GM19193 (cell line): ENCODE measurements around the gene EIF3I.

Experiments used
- POLR2A ChIP-seq: IDR thresholded peaks from 4 replicates; pipeline ENCODE4 v1.6.1; 2011; ENCODE audit not compliant: insufficient read depth, insufficient read length; ENCODE audit errors: extremely low read depth

EIF3I gene

GRCh38 chr1:32192220-32192948 is 29.8 kb upstream of the EIF3I start:
- no peak for TF ChIP-seq POLR2A

DNA sequence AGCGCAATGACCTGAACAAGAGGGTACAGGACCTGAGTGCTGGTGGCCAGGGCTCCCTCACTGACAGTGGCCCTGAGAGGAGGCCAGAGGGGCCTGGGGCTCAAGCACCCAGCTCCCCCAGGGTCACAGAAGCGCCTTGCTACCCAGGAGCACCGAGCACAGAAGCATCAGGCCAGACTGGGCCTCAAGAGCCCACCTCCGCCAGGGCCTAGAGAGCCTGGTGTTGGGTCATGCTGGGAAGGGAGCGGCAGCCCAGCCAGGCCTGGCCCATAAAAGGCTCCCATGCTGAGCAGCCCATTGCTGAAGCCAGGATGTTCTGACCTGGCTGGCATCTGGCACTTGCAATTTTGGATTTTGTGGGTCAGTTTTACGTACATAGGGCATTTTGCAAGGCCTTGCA is 27.2 kb upstream of the EIF3I start:
- TF ChIP-seq POLR2A = no peak

- TF ChIP-seq POLR2A = no peak
These were observed 26.7 kb upstream of the EIF3I start for GRCh38 chr1:32195531-32195930.

GRCh38 chr1:32195972-32196823 is 26.0 kb upstream of the EIF3I start:
- TF ChIP-seq POLR2A = no peak

DNA sequence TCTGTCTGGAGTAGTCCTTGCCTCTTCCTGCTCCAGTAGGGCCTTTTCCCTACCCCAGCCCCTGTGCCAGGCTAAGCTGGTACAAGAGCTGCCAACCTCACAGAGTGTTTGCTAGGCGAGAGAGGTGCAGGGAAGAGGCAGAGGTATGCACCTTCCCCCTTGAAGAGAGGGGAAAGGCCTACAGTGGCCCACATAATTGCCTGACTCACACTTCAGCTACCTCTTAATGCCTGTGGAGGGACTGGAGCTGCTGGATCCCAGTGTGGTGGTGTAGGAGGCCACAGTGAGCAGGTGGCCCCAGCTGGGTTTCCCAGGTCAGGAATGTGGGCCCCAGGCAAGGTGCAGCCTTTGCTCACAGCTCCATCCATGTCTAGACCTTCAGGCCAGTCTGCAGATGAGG is 25.1 kb upstream of the EIF3I start:
- TF ChIP-seq POLR2A = peak; percentile 13

GRCh38 chr1:32197837-32198236 is 24.4 kb upstream of the EIF3I start:
- TF ChIP-seq POLR2A = no peak

DNA sequence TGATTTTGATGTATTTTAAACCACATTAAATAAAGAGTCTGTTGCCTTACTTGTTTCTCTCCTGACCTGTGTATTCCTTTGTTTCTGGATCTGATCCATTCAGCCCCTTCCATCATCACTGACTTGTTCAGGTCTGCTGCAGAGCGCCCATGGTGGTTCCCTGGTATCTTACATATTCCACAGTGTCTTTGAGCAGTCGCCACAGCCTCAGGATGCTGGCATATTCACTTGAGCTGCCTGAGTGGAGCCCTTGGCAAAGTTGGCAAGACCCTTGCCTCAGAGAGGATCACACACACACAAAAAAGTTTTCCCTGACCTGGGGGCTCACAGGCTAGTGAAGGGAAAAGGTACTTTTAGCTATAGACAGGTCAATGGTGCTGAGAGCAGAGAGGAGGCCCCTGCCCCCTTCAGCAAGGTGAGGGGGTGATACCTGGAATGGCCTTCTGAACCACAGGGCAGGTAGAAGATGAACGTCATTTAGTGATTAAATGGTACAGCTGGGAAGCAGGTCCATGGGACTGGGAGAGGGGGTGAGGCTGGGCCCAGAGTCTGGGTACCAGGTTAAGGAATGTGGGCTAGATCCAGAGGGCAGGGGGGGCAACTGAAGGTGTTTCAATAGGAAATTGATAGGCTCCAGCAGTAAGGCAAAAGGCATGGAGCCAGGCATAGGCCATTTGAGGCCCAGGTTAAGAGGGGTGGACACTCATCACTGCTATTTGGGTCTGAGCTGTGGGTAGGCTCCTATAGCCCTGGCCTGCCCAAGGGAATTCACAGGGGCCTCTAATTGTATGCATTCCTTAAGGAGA is 23.8 kb upstream of the EIF3I start:
- no peak for TF ChIP-seq POLR2A

- TF ChIP-seq POLR2A = no peak
These were observed 23.0 kb upstream of the EIF3I start for GRCh38 chr1:32199043-32199716.

DNA sequence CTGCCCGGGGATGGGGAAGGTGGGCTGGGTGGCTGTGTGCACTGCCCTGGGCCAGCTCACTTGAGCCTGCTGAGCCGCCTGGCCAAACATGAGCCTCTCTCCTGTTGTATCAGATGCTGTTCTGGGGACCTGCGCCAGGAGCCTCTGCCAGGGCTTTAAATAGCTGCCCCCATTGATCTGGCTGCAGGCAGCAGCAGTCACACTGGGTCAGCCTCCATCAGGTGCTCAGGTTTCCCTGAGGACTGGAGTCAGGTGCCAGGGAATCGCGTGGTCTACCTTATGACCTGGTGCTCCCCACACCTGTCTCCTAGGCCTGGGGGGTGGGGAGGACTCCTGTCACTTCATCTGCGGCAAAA is 22.5 kb upstream of the EIF3I start:
- TF ChIP-seq POLR2A = no peak

- TF ChIP-seq POLR2A = no peak
These were observed 21.8 kb upstream of the EIF3I start, which contains the start of gene CCDC28B for GRCh38 chr1:32200226-32201010. CCDC28B (plus strand) TSS chr1:32200595; CDS start chr1:32201936, 1,341 bp downstream.

GRCh38 chr1:32201011-32201855 is 21.0 kb upstream of the EIF3I start:
- TF ChIP-seq POLR2A = peak; percentile 12

GRCh38 chr1:32204943-32205361 is 17.3 kb upstream of the EIF3I start:
- no peak for TF ChIP-seq POLR2A

DNA sequence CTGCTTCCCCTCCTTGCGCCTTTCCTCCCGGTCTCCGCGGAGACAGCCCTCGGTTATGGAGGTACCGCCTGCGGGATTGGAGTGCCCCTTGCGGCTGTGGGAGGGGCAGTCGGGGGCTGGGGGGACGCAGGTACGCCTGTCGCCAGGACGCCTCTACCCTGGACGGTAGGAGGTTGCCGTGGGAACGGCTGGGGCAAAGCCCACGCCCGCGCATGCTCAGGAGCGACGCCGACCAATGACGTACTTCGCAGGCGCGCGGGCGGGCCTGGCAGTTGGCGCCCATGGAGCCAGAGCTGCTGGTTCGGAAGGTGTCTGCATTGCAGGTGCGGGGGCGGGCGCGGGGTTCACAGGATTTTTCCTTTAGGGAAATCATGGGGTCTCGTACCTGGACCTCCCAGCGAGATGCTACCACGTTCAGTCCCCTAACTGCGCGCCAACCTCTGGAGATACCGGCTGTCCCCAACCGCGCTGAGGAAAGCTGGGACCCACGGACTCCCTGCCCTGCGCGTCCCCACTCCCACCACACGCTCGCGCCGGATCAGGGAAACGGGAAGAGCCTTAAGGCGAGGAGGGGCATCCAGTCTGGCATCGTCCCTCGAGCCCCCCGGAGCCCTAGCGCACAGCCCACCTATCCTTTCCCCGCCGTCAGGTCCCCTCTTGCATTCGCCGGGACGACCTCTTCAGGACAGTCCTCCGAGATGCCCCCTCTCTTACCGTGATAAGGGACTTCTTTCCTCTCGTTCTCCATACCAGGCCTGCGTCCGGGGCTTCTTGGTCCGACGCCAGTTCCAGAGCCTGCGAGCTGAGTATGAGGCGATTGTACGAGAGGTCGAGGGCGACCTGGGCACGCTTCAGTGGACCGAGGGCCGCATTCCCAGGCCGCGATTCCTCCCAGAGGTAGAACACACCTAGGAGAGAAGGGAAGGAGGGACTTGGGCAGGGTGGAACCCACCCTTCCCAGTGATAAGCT is 16.5 kb upstream of the EIF3I start, which contains the start of gene IQCC:
Gene IQCC, plus strand, starts transcription at position 271 of the 970 bp plus-strand sequence. Its CDS starts 11 bp downstream, at position 282.
- peak; percentile 73 for TF ChIP-seq POLR2A
